ENCODE data around the gene BACH2.

The BACH2 gene

DNA sequence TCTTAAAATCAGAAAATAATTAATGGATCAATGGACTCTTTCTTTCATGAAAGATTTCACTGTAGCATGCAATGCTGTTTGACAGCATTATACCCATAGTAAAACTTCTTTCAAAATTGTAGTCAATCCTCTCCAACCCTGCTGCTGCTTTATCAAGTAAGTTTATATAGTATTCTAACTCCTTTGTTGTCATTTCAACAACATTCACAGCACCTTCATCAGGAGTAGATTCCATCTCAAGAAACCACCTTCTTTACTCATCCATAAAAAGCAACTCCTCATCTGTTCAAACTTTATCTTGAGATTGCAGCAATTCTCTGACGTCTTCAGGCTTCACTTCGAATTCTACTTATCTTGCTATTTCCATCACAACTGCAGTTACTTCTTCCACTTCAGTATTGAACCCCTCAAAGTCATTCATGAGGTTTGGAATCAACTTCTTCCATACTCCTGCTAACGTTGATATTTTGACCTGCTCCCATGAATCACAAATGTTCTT lies 26.4 kb upstream of the BACH2 start:
- H3K9me2 ChIP-seq (replicated peaks; ENCODE audit: insufficient read depth, low read length), result no peaks in the 10 kb centered on the region
- H3K27me3 ChIP-seq (ENCODE audit: low read length), result no peaks in the 10 kb centered on the region
- TF ChIP-seq, protein P1, sequence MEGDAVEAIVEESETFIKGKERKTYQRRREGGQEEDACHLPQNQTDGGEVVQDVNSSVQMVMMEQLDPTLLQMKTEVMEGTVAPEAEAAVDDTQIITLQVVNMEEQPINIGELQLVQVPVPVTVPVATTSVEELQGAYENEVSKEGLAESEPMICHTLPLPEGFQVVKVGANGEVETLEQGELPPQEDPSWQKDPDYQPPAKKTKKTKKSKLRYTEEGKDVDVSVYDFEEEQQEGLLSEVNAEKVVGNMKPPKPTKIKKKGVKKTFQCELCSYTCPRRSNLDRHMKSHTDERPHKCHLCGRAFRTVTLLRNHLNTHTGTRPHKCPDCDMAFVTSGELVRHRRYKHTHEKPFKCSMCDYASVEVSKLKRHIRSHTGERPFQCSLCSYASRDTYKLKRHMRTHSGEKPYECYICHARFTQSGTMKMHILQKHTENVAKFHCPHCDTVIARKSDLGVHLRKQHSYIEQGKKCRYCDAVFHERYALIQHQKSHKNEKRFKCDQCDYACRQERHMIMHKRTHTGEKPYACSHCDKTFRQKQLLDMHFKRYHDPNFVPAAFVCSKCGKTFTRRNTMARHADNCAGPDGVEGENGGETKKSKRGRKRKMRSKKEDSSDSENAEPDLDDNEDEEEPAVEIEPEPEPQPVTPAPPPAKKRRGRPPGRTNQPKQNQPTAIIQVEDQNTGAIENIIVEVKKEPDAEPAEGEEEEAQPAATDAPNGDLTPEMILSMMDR (IDR thresholded peaks at IDR 0.05; ENCODE audit: insufficient read depth, low read length, poor library complexity, severe bottlenecking), result no peak
- TF ChIP-seq EZH2phosphoT487 (conservative IDR thresholded peaks at IDR 0.05; ENCODE audit: low read length), result no peak
- H3F3A ChIP-seq (ENCODE audit: insufficient read depth), result no peaks in the 10 kb centered on the region
- no peak overlapping the region for H3K4me3 ChIP-seq (ENCODE audit: insufficient read depth, low read length, poor library complexity, severe bottlenecking)
- H2AFZ ChIP-seq (ENCODE audit: low read depth, low read length, severe bottlenecking), result no peak overlapping the region
- H3K9ac ChIP-seq (ENCODE audit: low read length), result no peak overlapping the region
- no peaks in the 10 kb centered on the region for H3K36me3 ChIP-seq (ENCODE audit: low read length)
- H3K4me2 ChIP-seq (ENCODE audit: low read depth, low read length, poor library complexity, severe bottlenecking), result no peak overlapping the region
- no peaks in the 10 kb centered on the region for H3K79me2 ChIP-seq (ENCODE audit: insufficient read depth, low read length)
- no peaks in the 10 kb centered on the region for H3K9me3 ChIP-seq (ENCODE audit: insufficient read depth, low read length)
- no peaks in the 10 kb centered on the region for H4K20me1 ChIP-seq (ENCODE audit: low read depth, low read length)
- no peak overlapping the region for H3K27ac ChIP-seq (ENCODE audit: low read depth, low read length)

DNA sequence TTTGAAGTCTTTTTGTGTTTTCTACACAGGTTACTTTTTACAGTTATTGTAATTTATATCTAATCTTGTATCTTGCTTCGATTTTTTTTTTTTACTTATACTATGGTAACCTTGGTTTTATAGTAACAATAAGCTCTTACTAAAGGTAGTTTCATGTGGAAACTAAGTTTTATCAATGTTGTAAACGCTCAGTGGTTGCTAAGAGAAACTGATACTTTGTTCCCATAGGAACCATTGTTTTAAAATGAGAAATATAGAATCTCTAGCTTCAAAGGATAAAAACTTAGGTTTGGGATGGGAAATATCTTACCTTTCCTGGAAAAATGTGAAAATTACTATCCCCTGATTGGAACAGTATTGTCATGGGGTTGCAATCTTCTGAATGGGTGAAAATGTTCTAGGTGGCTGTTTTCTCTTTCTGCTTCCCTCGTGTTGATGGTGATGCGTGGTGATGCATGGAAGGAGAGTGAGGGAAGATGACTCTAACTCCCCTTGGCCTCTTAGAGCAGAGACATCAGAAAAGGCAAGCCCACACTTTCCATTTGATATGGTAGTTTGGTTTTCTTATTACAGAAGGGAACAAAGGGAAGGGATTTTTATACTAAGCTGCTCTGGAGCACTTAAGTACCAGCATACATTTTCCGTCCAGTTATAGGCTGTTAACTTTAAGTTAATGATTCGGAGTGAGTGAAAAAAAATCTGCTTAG lies 23.5 kb upstream of the BACH2 start:
- Histone ChIP-seq H3K27me3 (ENCODE audit: low read length) (no peaks in the 10 kb centered on the region), H3K4me2 (ENCODE audit: low read depth, low read length, poor library complexity, severe bottlenecking) (no peak overlapping the region), H4K20me1 (ENCODE audit: low read depth, low read length) (no peaks in the 10 kb centered on the region), H3F3A (ENCODE audit: insufficient read depth) (peaks cover 12% of the 10 kb centered on the region; the same call in 1 of the 2 replicates), H3K9me3 (ENCODE audit: insufficient read depth, low read length) (no peaks in the 10 kb centered on the region), H3K9ac (ENCODE audit: low read length) (no peak overlapping the region), H3K36me3 (ENCODE audit: low read length) (no peaks in the 10 kb centered on the region), H2AFZ (ENCODE audit: low read depth, low read length, severe bottlenecking) (no peak overlapping the region), H3K4me3 (ENCODE audit: insufficient read depth, low read length, poor library complexity, severe bottlenecking) (no peak overlapping the region), H3K79me2 (ENCODE audit: insufficient read depth, low read length) (no peaks in the 10 kb centered on the region), H3K9me2 (replicated peaks; ENCODE audit: insufficient read depth, low read length) (no peaks in the 10 kb centered on the region), H3K27ac (ENCODE audit: low read depth, low read length) (no peak overlapping the region)
- TF ChIP-seq, protein P1 (IDR thresholded peaks at IDR 0.05; ENCODE audit: insufficient read depth, low read length, poor library complexity, severe bottlenecking), result no peak
- no peak for TF ChIP-seq EZH2phosphoT487 (conservative IDR thresholded peaks at IDR 0.05; ENCODE audit: low read length)

DNA sequence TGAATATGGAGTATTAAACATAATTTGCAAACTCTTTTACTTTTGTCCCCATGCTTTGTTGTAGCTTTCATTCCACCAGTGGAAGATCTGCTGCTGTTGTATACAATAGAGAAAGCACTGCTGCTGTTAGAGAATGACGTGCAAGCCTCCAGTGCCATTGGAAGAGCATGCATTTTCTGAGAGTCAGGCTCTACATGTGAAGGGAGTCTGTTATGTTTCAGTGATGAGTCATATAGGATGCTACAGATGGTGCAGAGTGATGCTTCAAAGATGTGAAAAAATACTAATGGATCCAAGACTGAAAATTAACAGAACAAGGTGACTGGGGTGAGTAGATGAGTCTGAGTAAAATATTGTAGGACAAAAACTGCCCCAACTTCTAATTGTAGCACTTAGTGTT lies 22.4 kb upstream of the BACH2 start:
- TF ChIP-seq, protein P1 (IDR thresholded peaks at IDR 0.05; ENCODE audit: insufficient read depth, low read length, poor library complexity, severe bottlenecking), result no peak
- TF ChIP-seq EZH2phosphoT487 (conservative IDR thresholded peaks at IDR 0.05; ENCODE audit: low read length), result no peak
- Histone ChIP-seq H3K27ac (ENCODE audit: low read depth, low read length) (no peak overlapping the region), H3K36me3 (ENCODE audit: low read length) (no peaks in the 10 kb centered on the region), H3K4me2 (ENCODE audit: low read depth, low read length, poor library complexity, severe bottlenecking) (no peak overlapping the region), H3K79me2 (ENCODE audit: insufficient read depth, low read length) (no peaks in the 10 kb centered on the region), H3K4me3 (ENCODE audit: insufficient read depth, low read length, poor library complexity, severe bottlenecking) (no peak overlapping the region), H4K20me1 (ENCODE audit: low read depth, low read length) (no peaks in the 10 kb centered on the region), H3K9me2 (replicated peaks; ENCODE audit: insufficient read depth, low read length) (no peaks in the 10 kb centered on the region), H3K9me3 (ENCODE audit: insufficient read depth, low read length) (no peaks in the 10 kb centered on the region), H3K27me3 (ENCODE audit: low read length) (no peaks in the 10 kb centered on the region), H2AFZ (ENCODE audit: low read depth, low read length, severe bottlenecking) (no peak overlapping the region), H3K9ac (ENCODE audit: low read length) (no peak overlapping the region), H3F3A (ENCODE audit: insufficient read depth) (peaks cover 18% of the 10 kb centered on the region; the same call in 1 of the 2 replicates)
